Sigmoid colon (tissue), 4 donors: Measurements from ENCODE around the gene MINK1.

Experiments
- CTCF ChIP-seq, 4 experiments: fragments of 450-650 bp in 3 of 4; fragments of 200-600 bp in 1 of 4; IDR thresholded peaks; one replicate each; pipeline ENCODE4 v1.5.1; 2016 to 2019; ENCODE audit warnings: antibody characterized with exemption in 4 of 4, mild to moderate bottlenecking in 3 of 4, moderate library complexity in 2 of 4
- POLR2AphosphoS5 ChIP-seq, 4 donors: sonication (generic); formaldehyde crosslinking; IDR thresholded peaks; one replicate each; pipeline ENCODE4 v1.6.1; 2017; ENCODE audit warnings: antibody characterized with exemption in 4 of 4

GRCh38 chr17:4921320-4921719 is 88.2 kb downstream of the MINK1 start:
- TF ChIP-seq CTCF (IDR thresholded peaks at IDR 0.05) (no peak), POLR2AphosphoS5 (IDR thresholded peaks at IDR 0.05) (no peak)
